ENCODE results near the gene USP36.
"Not testable (repeated sequence)": the region's sequence is repeated elsewhere in the genome, so short reads cannot be mapped to it uniquely, and the experiment has no call there.

Gene USP36

GRCh38 chr17:78790552-78790951 lies 50.1 kb downstream of the USP36 start:
- DNase-seq (ENCODE audit: low read depth), result no peak

- no peak for DNase-seq (ENCODE audit: low read depth)
Measured at GRCh38 chr17:78789663-78790181, 50.9 kb downstream of the USP36 start.

- no peak for DNase-seq (ENCODE audit: low read depth)
Measured at GRCh38 chr17:78789149-78789662, 51.4 kb downstream of the USP36 start.

DNA sequence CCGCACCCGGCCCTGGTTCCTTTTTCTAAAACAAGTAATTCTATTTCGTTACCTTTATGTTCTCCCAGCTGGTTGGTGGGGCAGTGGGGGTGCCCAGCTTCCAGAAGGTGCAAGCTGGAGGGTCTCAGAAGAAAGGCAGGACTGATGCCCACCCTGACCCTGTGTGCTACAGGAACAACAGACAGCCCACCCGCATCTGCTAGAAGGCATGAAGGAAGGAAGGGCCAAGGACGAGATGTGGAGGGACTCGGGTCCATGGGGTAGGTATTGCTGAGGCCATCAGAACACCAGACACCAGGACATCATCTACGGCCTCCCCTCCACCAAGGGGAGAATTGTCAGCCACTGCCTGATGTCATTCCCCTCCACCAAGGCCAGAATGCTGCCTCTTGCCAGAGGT lies 52.2 kb downstream of the USP36 start:
- DNase-seq (ENCODE audit: low read depth), result no peak

DNA sequence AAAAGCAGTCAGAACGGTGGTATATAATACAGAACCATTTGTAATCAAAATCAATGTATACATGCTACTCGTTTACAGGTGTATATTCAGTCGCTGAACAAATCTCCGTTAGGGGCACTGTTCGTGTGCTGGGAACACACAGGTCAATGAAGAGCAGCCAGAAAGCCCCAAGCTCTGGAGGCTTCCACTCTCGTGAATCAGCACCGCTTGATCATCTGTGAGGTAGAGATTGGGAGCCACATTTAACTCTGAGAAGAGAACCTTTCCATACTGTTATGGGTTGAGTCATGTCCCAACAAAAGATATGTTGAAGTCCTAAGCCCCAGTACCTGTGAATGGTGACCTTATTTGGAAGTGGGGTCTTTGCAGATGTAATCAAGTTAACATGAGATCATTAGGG lies 53.2 kb downstream of the USP36 start:
- DNase-seq (ENCODE audit: low read depth), result no peak

GRCh38 chr17:78785663-78786057 lies 55.0 kb downstream of the USP36 start:
- DNase-seq (ENCODE audit: low read depth), result no peak

GRCh38 chr17:78785011-78785662 lies 55.5 kb downstream of the USP36 start:
- no peak for DNase-seq (ENCODE audit: low read depth)

GRCh38 chr17:78784352-78784751 lies 56.3 kb downstream of the USP36 start:
- DNase-seq (ENCODE audit: low read depth), result no peak

- DNase-seq (ENCODE audit: low read depth), result no peak
Measured at GRCh38 chr17:78783711-78784324, 56.8 kb downstream of the USP36 start.

- DNase-seq (ENCODE audit: low read depth), result no peak
Measured at GRCh38 chr17:78781893-78782304, 58.7 kb downstream of the USP36 start, which contains the start of gene CYTH1. TSS of gene CYTH1 (minus strand) at chr17:78782273. CDS start at chr17:78782223, 50 bp downstream.

DNA sequence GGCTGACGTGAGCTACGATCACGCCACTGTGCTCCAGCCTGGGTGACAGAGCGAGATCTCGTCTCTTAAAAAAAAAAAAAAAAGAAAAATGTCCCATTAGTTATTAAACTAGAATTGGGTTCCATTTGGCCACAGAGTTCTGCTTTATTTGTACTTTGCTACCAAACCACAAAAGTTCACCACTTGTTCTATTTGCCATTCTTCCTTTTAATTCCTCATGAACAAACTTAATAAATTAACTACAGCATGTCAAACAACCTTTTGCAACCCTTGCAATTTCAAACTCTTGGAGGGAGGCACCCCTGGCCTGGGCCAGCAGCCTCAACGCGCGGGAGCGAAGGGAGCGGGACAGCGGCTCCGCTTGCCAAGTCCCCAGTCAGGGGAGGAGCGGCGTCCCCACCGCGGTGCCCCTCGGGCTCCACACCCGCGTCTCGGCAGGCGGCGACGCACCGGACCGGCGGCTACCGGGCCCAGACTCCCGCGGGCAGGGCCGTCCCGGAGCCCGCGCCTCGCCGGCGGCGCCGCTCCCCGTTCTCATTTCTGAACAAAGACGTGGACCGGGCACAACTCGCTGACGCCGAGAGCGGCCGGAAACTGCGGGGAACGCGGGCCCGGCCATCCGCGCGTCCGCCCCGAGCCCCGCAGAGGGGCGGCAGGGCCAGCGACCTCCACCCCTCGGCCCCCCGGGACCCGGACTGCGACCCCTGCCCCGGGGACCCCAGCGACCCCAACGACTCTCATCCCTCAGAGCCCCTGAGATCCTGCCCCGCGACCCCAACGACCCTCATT lies 59.3 kb downstream of the USP36 start:
- DNase-seq (ENCODE audit: low read depth), result no peak

GRCh38 chr17:78780335-78780734 lies 60.3 kb downstream of the USP36 start:
- DNase-seq (ENCODE audit: low read depth), result no peak

GRCh38 chr17:78779850-78780249 lies 60.8 kb downstream of the USP36 start:
- no peak for DNase-seq (ENCODE audit: low read depth)

DNA sequence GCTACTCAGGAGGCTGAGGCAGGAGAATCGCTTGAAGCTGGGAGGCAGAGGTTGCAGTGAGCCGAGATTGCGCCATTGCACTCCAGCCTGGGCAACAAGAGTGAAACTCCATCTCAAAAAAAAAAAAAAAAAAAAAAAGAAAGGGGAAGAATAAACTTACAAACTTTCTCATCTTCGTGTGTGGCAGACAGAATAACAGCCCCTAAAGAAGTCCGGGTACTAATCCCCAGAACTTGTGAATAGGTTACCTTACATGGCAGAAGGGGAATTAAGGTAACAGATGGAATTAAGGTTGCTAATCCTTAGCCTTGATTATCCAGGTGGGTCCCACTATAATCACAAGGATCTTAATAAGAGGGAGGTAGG lies 61.3 kb downstream of the USP36 start:
- not testable (repeated sequence) for DNase-seq (ENCODE audit: low read depth)

GRCh38 chr17:78777881-78778280 lies 62.7 kb downstream of the USP36 start:
- DNase-seq (ENCODE audit: low read depth), result no peak

DNA sequence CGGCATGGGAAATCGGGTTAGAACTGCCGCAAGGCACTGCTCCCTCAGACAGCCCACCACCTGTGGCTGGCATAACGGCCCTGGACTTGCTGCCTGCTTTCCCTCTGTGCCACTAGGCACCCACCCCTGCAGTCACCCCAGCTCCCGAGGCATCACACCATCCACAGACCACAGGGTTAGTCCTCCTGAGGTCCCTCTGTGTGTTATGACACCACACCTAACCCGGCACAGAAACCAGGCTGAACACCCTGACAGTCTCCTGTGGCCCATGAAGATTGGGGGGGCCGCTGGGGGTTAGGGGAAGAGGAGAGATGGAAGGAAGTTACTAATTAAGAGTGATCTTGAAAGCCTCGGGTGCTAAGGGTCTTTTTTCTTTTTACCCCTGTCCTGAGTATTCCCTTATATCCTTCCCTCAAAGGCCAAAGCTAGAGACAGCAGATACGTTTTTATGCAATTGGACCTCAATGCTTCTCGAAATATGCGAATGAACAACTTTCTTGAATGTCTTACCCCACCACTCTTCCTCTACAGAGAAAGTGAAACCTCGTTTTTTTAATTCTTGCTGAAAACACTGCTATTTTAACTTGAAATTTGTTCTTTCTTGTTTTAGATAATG lies 65.5 kb downstream of the USP36 start:
- no peak for DNase-seq (ENCODE audit: low read depth)

DNA sequence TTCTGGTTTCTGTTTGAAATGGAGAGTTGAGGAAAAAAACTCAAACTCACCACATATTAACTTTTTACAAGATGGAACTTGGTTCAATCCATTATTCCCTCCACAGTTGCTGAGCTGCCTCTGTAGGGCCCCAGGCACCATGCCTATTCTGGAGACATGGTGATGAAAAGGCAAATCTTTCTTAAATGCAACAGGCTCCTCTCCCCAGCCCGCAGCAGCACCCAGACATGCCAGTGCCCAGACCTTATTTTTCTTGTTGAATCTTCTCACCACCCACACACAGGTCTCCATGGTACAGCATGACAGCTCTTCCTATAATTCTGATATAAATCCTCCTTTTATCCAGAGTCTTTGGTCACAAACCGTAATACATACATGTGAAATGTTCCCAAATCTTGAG lies 66.2 kb downstream of the USP36 start:
- no peak for DNase-seq (ENCODE audit: low read depth)

DNA sequence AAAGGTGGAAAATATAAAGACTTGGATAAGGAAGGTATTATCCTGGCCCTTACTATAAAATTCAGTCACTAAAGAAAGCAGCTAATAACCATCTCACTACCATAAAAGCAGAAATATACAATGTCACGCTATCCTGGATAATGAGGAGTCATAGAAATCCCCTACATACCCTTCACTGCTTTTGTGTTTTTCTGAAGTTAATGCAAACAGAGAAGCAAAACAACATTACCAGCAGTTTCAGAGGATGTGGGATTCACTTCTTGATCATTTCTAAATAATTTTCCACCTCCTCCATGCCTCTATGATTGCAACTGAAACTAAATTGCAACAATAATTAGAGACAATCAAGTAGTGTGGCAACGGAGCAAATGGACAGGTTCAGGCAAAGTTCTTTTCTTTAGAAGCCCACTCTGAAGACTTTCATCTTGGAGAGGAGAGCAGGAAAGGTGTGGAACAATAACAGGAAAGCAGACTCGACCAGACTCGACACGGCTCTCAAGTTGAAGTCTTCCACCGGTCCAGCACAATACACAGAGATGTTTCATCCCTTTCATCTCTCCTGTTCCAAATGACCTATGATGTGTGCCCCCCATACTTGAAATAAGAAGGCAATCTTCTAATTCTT lies 68.7 kb downstream of the USP36 start:
- no peak for DNase-seq (ENCODE audit: low read depth)

DNA sequence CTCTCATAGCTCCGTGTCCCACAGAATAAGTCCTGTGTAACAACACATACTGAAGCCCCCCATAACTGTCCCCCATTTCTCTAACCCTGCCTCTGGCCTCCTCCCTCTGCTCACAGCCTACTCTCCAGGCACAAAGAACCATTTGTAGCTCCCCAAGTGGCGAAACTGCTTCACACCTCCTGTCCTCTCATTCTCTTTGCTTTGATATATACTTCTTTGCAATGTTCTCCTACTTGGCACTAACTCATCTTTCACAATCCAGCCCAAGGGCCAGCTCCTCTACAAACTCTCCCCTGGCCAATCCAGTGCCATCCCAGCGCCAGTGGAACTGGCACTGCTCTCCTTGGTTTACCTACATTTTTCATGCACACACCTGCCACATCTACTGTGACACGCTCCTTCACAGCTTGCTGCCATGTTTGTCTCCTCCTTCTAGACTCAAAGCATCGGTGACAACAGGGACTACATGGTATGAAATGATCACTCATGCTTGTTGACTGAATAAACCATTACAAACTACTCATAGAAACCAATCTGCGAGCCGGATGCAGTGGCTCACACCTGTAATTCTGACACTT lies 71.3 kb downstream of the USP36 start:
- DNase-seq (ENCODE audit: low read depth), result no peak

- DNase-seq (ENCODE audit: low read depth), result no peak
Measured at GRCh38 chr17:78767806-78768205, 72.8 kb downstream of the USP36 start.

DNA sequence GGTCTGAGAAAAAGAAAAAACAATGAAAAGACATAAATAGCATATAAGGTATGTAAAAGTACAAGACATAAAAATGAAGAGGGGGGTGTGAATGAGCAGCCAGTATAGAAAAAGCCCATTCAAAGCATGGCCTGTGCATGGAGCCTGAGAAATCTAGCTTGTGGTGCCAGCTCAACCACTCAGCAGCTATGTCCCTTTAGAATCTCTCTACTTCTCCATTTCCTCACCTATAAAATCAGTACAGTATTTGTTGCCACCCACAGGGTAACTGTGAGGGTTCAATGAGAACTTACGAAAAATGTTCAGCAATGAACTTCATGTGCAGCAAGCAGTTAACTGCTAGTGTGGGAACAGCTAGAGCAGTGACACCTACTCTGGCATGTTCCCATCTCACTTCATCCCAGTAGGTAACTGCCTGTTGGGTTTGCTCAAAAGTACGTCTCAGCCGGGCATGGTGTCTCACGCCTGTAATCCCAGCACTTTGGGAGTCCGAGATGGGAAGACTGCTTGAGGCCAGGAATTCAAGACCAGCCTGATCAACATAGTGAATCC lies 73.8 kb downstream of the USP36 start:
- no peak for DNase-seq (ENCODE audit: low read depth)

All from fibroblast of the conjunctiva (primary cell).